GM23338 (cell line): ENCODE data around the gene TSKS.

Source experiments
- CREB1 ChIP-seq: fragments of 250-450 bp; sonication (Bioruptor Pico); IDR thresholded peaks from 2 replicates; pipeline ENCODE4 v1.5.0; 2020; ENCODE audit warnings: low read depth, mild to moderate bottlenecking, moderate library complexity
- EZH2 ChIP-seq: fragments of 200-600 bp; sonication (generic); IDR thresholded peaks from one replicate; pipeline ENCODE4 v1.8.0; 2017; ENCODE audit warnings: antibody characterized with exemption, mild to moderate bottlenecking, low read depth; ENCODE audit not compliant: unreplicated experiment
- EZH2phosphoT487 ChIP-seq: fragments of 200-600 bp; sonication (generic); IDR thresholded peaks from one replicate; pipeline ENCODE4 v1.8.1; 2018; ENCODE audit warnings: antibody characterized with exemption; ENCODE audit not compliant: unreplicated experiment
- JUNB ChIP-seq: IDR thresholded peaks from one replicate; pipeline ENCODE4 v1.6.1; 2016; ENCODE audit warnings: antibody characterized with exemption; ENCODE audit not compliant: unreplicated experiment
- NANOG ChIP-seq: IDR thresholded peaks from 2 replicates; pipeline ENCODE4 v1.6.1; 2016; ENCODE audit warnings: antibody characterized with exemption, borderline replicate concordance
- POLR2AphosphoS5 ChIP-seq: IDR thresholded peaks from 2 replicates; pipeline ENCODE4 v1.6.1; 2016; ENCODE audit warnings: antibody characterized with exemption, low read depth
- STAT1 ChIP-seq: IDR thresholded peaks from one replicate; pipeline ENCODE4 v1.6.1; 2016; ENCODE audit warnings: antibody characterized with exemption; ENCODE audit not compliant: unreplicated experiment
- ZNF331 ChIP-seq: fragments of 250-450 bp; sonication (Bioruptor Pico); IDR thresholded peaks from 2 replicates; pipeline ENCODE4 v1.5.0; 2020; ENCODE audit warnings: low read depth, mild to moderate bottlenecking, moderate library complexity
- TF ChIP-seq, protein P1 (sequence below), 2 experiments: fragments of 200-600 bp in 1 of 2; sonication (generic) in 1 of 2; conservative IDR thresholded peaks; 2 replicates each; pipeline versions ENCODE4 v1.5.1 to v1.6.1; 2016 to 2017; ENCODE audit warnings: antibody characterized with exemption in 2 of 2, low read depth in 2 of 2, mild to moderate bottlenecking in 2 of 2, moderate library complexity in 1 of 2
- TF ChIP-seq, protein P2 (sequence below): IDR thresholded peaks from 2 replicates; pipeline ENCODE4 v1.6.1; 2016; ENCODE audit warnings: antibody characterized with exemption
- TF ChIP-seq, protein P3 (sequence below): IDR thresholded peaks from one replicate; pipeline ENCODE4 v1.6.1; 2018; ENCODE audit warnings: antibody characterized with exemption; ENCODE audit not compliant: unreplicated experiment

DNA sequence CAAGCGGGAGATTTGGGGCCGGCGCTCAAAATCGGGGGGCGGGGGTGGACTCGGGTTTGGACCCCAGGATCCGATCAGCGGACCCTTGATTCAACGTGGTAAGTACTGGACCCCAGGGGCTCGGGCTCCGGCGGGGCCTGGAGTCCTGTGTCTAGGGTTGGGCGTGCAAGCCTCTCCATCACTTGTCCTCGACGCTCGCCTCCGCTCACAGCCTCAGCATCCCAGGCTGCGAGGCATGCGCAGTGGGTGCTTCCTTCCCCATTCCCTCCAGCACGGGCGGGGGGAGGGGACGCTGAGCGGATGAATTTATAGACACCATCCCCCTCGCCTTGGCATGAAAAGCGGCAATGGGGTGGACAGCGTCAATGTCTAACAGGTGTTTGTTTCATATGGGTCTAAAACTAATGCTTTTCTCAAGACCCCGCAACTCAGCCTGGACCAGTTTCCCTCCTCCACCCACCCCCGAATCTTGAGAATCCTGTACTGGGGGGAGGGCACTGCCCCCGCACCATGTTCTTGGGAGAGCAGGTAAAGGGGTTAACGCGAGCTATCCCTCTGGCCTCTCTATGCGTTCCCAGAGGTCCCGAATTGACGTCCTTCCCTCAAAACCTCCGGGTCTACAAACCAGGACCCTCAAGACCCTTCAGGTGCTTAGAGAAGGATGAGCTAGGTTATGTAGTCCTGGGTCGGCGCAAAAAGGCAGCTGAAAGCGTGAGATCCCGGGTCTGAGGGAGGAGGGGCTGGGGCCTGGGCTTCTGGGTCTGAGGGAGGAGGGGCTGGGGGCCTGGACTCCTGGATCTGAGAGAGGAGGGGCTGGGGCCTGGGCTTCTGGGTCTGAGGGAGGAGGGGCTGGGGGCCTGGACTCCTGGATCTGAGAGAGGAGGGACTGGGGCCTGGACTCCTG lies 71.6 kb downstream of the TSKS start:
- TF ChIP-seq, protein P1, sequence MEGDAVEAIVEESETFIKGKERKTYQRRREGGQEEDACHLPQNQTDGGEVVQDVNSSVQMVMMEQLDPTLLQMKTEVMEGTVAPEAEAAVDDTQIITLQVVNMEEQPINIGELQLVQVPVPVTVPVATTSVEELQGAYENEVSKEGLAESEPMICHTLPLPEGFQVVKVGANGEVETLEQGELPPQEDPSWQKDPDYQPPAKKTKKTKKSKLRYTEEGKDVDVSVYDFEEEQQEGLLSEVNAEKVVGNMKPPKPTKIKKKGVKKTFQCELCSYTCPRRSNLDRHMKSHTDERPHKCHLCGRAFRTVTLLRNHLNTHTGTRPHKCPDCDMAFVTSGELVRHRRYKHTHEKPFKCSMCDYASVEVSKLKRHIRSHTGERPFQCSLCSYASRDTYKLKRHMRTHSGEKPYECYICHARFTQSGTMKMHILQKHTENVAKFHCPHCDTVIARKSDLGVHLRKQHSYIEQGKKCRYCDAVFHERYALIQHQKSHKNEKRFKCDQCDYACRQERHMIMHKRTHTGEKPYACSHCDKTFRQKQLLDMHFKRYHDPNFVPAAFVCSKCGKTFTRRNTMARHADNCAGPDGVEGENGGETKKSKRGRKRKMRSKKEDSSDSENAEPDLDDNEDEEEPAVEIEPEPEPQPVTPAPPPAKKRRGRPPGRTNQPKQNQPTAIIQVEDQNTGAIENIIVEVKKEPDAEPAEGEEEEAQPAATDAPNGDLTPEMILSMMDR (conservative IDR thresholded peaks at IDR 0.05; ENCODE audit: low read depth in 2 of 2), result no peak
- TF ChIP-seq POLR2AphosphoS5, result no peak
- TF ChIP-seq, protein P2, sequence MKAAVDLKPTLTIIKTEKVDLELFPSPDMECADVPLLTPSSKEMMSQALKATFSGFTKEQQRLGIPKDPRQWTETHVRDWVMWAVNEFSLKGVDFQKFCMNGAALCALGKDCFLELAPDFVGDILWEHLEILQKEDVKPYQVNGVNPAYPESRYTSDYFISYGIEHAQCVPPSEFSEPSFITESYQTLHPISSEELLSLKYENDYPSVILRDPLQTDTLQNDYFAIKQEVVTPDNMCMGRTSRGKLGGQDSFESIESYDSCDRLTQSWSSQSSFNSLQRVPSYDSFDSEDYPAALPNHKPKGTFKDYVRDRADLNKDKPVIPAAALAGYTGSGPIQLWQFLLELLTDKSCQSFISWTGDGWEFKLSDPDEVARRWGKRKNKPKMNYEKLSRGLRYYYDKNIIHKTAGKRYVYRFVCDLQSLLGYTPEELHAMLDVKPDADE, result no peak
- TF ChIP-seq EZH2phosphoT487, result no peak
- TF ChIP-seq, protein P3, sequence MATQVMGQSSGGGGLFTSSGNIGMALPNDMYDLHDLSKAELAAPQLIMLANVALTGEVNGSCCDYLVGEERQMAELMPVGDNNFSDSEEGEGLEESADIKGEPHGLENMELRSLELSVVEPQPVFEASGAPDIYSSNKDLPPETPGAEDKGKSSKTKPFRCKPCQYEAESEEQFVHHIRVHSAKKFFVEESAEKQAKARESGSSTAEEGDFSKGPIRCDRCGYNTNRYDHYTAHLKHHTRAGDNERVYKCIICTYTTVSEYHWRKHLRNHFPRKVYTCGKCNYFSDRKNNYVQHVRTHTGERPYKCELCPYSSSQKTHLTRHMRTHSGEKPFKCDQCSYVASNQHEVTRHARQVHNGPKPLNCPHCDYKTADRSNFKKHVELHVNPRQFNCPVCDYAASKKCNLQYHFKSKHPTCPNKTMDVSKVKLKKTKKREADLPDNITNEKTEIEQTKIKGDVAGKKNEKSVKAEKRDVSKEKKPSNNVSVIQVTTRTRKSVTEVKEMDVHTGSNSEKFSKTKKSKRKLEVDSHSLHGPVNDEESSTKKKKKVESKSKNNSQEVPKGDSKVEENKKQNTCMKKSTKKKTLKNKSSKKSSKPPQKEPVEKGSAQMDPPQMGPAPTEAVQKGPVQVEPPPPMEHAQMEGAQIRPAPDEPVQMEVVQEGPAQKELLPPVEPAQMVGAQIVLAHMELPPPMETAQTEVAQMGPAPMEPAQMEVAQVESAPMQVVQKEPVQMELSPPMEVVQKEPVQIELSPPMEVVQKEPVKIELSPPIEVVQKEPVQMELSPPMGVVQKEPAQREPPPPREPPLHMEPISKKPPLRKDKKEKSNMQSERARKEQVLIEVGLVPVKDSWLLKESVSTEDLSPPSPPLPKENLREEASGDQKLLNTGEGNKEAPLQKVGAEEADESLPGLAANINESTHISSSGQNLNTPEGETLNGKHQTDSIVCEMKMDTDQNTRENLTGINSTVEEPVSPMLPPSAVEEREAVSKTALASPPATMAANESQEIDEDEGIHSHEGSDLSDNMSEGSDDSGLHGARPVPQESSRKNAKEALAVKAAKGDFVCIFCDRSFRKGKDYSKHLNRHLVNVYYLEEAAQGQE, result no peak
- no peak for TF ChIP-seq EZH2
- TF ChIP-seq JUNB, result no peak
- TF ChIP-seq CREB1 (CRISPR knock-in tag), result no peak
- no peak for TF ChIP-seq NANOG
- no peak for TF ChIP-seq ZNF331 (CRISPR knock-in tag)
- no peak for TF ChIP-seq STAT1
